HAP-1 (cell line): ENCODE results near the gene ZSCAN16.

Experiments used
- DNase-seq, 2 experiments: peaks; one replicate each; pipeline ENCODE4 v3.0.0-alpha.2; 2016 to 2020; ENCODE audit warnings: low spot score in 2 of 2
- H3K27me3 ChIP-seq: fragments of 250-450 bp; sonication (Bioruptor Pico); 2 replicates; pipeline ENCODE4 v1.5.1; 2020; ENCODE audit warnings: low read depth, mild to moderate bottlenecking, moderate library complexity
- H3K36me3 ChIP-seq: fragments of 250-450 bp; sonication (Bioruptor Pico); replicated peaks from 2 replicates; pipeline ENCODE4 v1.5.1; 2020; ENCODE audit warnings: mild to moderate bottlenecking
- H3K4me1 ChIP-seq: fragments of 250-450 bp; sonication (Bioruptor Pico); 2 replicates; pipeline ENCODE4 v1.5.1; 2020; ENCODE audit warnings: mild to moderate bottlenecking
- H3K4me3 ChIP-seq: fragments of 250-450 bp; sonication (Bioruptor Pico); 2 replicates; pipeline ENCODE4 v1.5.1; 2020; ENCODE audit warnings: mild to moderate bottlenecking, moderate library complexity
- H3K9me3 ChIP-seq: fragments of 250-450 bp; sonication (Bioruptor Pico); 2 replicates; pipeline ENCODE4 v1.5.1; 2020; ENCODE audit warnings: mild to moderate bottlenecking, moderate library complexity
- in situ Hi-C: fragments of 300-500 bp; cut with MboI; formaldehyde crosslinking; loops from 3 replicates; pipeline ENCODE4 v1.14.3; 2020; ENCODE audit warnings: low sequenced_read_pairs, inconsistent platforms, mixed read lengths

The ZSCAN16 gene

DNA sequence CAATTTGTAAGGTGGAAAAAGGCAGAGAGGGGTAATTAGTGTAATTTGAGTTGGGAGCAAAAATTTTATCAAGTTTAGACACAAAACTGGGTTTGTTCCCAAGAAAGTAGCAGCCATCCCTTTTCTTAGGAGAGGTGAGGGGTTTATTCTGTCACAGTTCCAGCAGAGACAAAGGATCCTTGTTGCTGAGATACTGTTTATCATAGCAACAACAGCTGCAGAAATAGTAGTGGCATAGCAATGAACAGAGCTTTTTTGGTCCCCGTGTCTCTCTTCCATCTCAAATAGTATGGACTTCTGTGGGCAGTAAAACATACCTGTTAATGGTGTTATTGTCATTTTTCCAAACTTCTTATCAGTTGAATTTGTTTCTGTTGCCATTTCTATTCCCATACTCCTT is 41.2 kb downstream of the ZSCAN16 start:
- no peak for DNase-seq
- H3K4me3 ChIP-seq, result no peak overlapping the region
- no peaks in the 10 kb centered on the region for H3K9me3 ChIP-seq
- no peaks in the 10 kb centered on the region for H3K27me3 ChIP-seq
- in situ Hi-C loops, result no loop called here
- H3K36me3 ChIP-seq, result no peaks in the 10 kb centered on the region
- H3K4me1 ChIP-seq, result peaks cover 6% of the 10 kb centered on the region

DNA sequence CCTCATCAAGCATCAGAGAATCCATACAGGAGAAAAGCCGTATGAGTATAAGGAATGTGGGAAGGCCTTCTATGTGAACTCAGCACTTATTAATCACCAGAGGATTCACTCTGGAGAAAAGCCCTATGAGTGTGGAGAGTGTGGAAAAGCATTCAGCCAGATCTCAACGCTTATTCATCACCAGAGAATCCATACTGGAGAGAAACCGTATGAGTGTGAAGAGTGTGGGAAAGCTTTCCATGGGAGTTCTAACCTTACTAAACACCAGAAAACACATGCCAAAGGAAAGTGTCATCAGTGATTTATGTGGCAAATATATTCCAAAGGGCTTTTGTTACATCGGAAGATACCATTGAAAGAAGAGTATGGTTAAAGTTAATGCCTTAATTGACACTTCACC is 42.7 kb downstream of the ZSCAN16 start:
- no peaks in the 10 kb centered on the region for H3K36me3 ChIP-seq
- peaks cover under 1% of the 10 kb centered on the region; the same call in 1 of the 2 replicates for H3K4me1 ChIP-seq
- in situ Hi-C loops, result no loop called here
- DNase-seq, result no peak
- H3K4me3 ChIP-seq, result no peak overlapping the region
- no peaks in the 10 kb centered on the region for H3K27me3 ChIP-seq
- H3K9me3 ChIP-seq, result no peaks in the 10 kb centered on the region

- in situ Hi-C loops, result no loop called here
- no peak overlapping the region for H3K4me3 ChIP-seq
- no peaks in the 10 kb centered on the region for H3K36me3 ChIP-seq
- no peaks in the 10 kb centered on the region for H3K27me3 ChIP-seq
- no peak for DNase-seq
- no peaks in the 10 kb centered on the region for H3K9me3 ChIP-seq
- H3K4me1 ChIP-seq, result no peaks in the 10 kb centered on the region
Observed at GRCh38 chr6:28167926-28168325, 43.5 kb downstream of the ZSCAN16 start.

DNA sequence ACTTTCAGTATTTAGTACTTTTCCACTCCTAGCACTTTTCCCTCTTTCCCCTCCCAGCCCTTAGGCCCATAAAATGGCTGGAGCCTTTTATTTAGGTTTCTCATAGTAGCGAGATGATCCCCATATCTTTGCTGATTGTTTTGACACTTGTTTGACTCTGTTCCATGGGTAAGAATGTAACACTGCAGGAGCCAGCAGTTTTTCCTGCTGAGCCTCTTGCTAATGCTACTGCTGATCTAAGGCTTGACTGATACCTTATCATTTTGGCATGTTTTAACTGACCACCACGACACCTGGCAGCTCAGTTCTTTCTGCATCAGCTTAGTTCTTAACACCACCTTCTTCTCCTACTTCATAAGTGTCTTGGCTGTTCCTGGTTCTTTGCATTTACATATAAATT is 46.9 kb downstream of the ZSCAN16 start:
- no peak for DNase-seq
- no peaks in the 10 kb centered on the region for H3K4me1 ChIP-seq
- H3K36me3 ChIP-seq, result no peaks in the 10 kb centered on the region
- no peaks in the 10 kb centered on the region for H3K9me3 ChIP-seq
- H3K4me3 ChIP-seq, result no peak overlapping the region
- in situ Hi-C loops, result no loop called here
- no peaks in the 10 kb centered on the region; the same call in 1 of the 2 replicates for H3K27me3 ChIP-seq

GRCh38 chr6:28172006-28172405 is 47.6 kb downstream of the ZSCAN16 start:
- Histone ChIP-seq H3K36me3 (no peaks in the 10 kb centered on the region), H3K4me1 (no peaks in the 10 kb centered on the region), H3K9me3 (no peaks in the 10 kb centered on the region), H3K4me3 (no peak overlapping the region), H3K27me3 (no peaks in the 10 kb centered on the region; the same call in 1 of the 2 replicates)
- in situ Hi-C loops, result no loop called here
- DNase-seq, result no peak

GRCh38 chr6:28176373-28176772 is 52.0 kb downstream of the ZSCAN16 start:
- H3K36me3 ChIP-seq, result no peaks in the 10 kb centered on the region
- in situ Hi-C loops, result no loop called here
- no peaks in the 10 kb centered on the region; the same call in 1 of the 2 replicates for H3K27me3 ChIP-seq
- H3K4me1 ChIP-seq, result no peaks in the 10 kb centered on the region
- H3K4me3 ChIP-seq, result no peak overlapping the region
- no peak for DNase-seq
- H3K9me3 ChIP-seq, result no peaks in the 10 kb centered on the region
